ENCODE results near the gene CASK.

DNA sequence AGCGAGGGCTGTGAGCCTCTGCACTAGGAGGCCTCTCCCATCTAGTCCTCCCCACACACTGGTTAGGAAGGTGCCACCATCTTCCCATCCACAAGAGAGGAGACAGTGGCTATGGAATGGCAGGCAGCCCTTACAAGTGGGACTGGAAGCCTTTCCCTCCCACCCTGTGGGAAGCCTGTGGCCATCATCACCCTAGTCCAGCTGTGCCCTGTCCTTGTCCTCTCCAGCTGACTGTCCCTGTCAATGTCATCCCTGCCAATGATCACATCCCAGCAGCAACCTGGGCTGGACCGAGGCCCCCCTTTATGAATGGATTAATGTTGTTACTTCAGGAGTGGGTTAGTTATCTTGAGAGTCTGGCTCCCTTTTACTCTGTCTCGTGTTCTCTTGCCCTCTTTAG, 423.4 kb downstream of the CASK start:
- TF ChIP-seq CTCF (IDR thresholded peaks at IDR 0.05; ENCODE audit: borderline replicate concordance, extremely low read depth, low read length, poor library complexity, severe bottlenecking) (no peak), EZH2 (IDR thresholded peaks at IDR 0.05; ENCODE audit: borderline replicate concordance, low read depth, low read length, severe bottlenecking) (no peak)

Data from DND-41 (cell line).